Ramos (cell line): Measurements from ENCODE around the gene TLNRD1.

Experiments
- in situ Hi-C: fragments of 300-500 bp; cut with MboI; formaldehyde crosslinking; loops from one replicate; pipeline ENCODE4 v1.14.3; 2022; ENCODE audit warnings: low sequenced_read_pairs; ENCODE audit not compliant: unreplicated experiment

TLNRD1 gene

GRCh38 chr15:80976851-80977250 lies 23.9 kb upstream of the TLNRD1 start:
- in situ Hi-C loops, result loop anchor here (5.0 to 25.0 kb wide), 3 partner anchors 290 to 885 kb away; no protein-coding TSS in a partner anchor

- in situ Hi-C loops, result loop anchor here (5.0 to 25.0 kb wide), 3 partner anchors 290 to 885 kb away; no protein-coding TSS in a partner anchor
Measured at GRCh38 chr15:80977627-80978036, 23.1 kb upstream of the TLNRD1 start.

- in situ Hi-C loops, result loop anchor here (5.0 to 25.0 kb wide), 3 partner anchors 288 to 883 kb away; no protein-coding TSS in a partner anchor
Measured at GRCh38 chr15:80978685-80979329, 21.9 kb upstream of the TLNRD1 start.

GRCh38 chr15:80979538-80980200 lies 21.1 kb upstream of the TLNRD1 start:
- in situ Hi-C loops, result loop anchor here (5.0 to 25.0 kb wide), 3 partner anchors 288 to 883 kb away; no protein-coding TSS in a partner anchor

- in situ Hi-C loops, result loop anchor here (25.0 kb wide), 1 partner anchor 880 kb away; no protein-coding TSS in a partner anchor
Measured at GRCh38 chr15:80982205-80982604, 18.5 kb upstream of the TLNRD1 start.

GRCh38 chr15:80982839-80983238 lies 17.9 kb upstream of the TLNRD1 start:
- in situ Hi-C loops, result loop anchor here (25.0 kb wide), 1 partner anchor 879 kb away; no protein-coding TSS in a partner anchor

- in situ Hi-C loops, result loop anchor here (25.0 kb wide), 1 partner anchor 877 kb away; no protein-coding TSS in a partner anchor
Measured at GRCh38 chr15:80984856-80985255, 15.9 kb upstream of the TLNRD1 start.

GRCh38 chr15:80985981-80986380 lies 14.7 kb upstream of the TLNRD1 start:
- in situ Hi-C loops, result loop anchor here (25.0 kb wide), 1 partner anchor 876 kb away; no protein-coding TSS in a partner anchor

GRCh38 chr15:80986487-80986886 lies 14.2 kb upstream of the TLNRD1 start:
- in situ Hi-C loops, result loop anchor here (25.0 kb wide), 1 partner anchor 876 kb away; no protein-coding TSS in a partner anchor

GRCh38 chr15:80988148-80988796 lies 12.5 kb upstream of the TLNRD1 start:
- in situ Hi-C loops, result loop anchor here (25.0 kb wide), 1 partner anchor 874 kb away; no protein-coding TSS in a partner anchor

- in situ Hi-C loops, result loop anchor here (25.0 kb wide), 1 partner anchor 873 kb away; no protein-coding TSS in a partner anchor
Measured at GRCh38 chr15:80989081-80989517, 11.6 kb upstream of the TLNRD1 start.

- in situ Hi-C loops, result loop anchor here (25.0 kb wide), 1 partner anchor 873 kb away; no protein-coding TSS in a partner anchor
Measured at GRCh38 chr15:80989518-80990478, 10.9 kb upstream of the TLNRD1 start, which contains the start of gene MESD. Gene MESD (minus strand): TSS chr15:80989819. CDS start chr15:80989791, 28 bp downstream.

- in situ Hi-C loops, result loop anchor here (25.0 kb wide), 1 partner anchor 871 kb away; no protein-coding TSS in a partner anchor
Measured at GRCh38 chr15:80990955-80991354, 9.8 kb upstream of the TLNRD1 start.

GRCh38 chr15:80991421-80991820 lies 9.3 kb upstream of the TLNRD1 start:
- in situ Hi-C loops, result loop anchor here (25.0 kb wide), 1 partner anchor 871 kb away; no protein-coding TSS in a partner anchor

- in situ Hi-C loops, result loop anchor here (25.0 kb wide), 1 partner anchor 870 kb away; no protein-coding TSS in a partner anchor
Measured at GRCh38 chr15:80992006-80992405, 8.7 kb upstream of the TLNRD1 start.

- in situ Hi-C loops, result loop anchor here (25.0 kb wide), 1 partner anchor 870 kb away; no protein-coding TSS in a partner anchor
Measured at GRCh38 chr15:80992441-80992840, 8.3 kb upstream of the TLNRD1 start.

- in situ Hi-C loops, result loop anchor here (25.0 kb wide), 1 partner anchor 866 kb away; no protein-coding TSS in a partner anchor
Measured at GRCh38 chr15:80996247-80996646, 4.5 kb upstream of the TLNRD1 start.

- in situ Hi-C loops, result loop anchor here (25.0 kb wide), 1 partner anchor 865 kb away; no protein-coding TSS in a partner anchor
Measured at GRCh38 chr15:80997692-80998091, 3.0 kb upstream of the TLNRD1 start.

GRCh38 chr15:80998251-80998650 lies 2.5 kb upstream of the TLNRD1 start:
- in situ Hi-C loops, result loop anchor here (25.0 kb wide), 1 partner anchor 864 kb away; no protein-coding TSS in a partner anchor
